IMR-90 (cell line): Measurements from ENCODE around the gene SRP9. TPM values are rescaled to one million over a fixed set of nuclear protein-coding genes. Genes with fewer than 3 reads are reported as not detected.

Experiments used
- ATAC-seq: fragments of 200-7000 bp; cut with Tn5 transposase; 2 replicates; pipeline ENCODE4 v1.9.1; 2020; ENCODE audit warnings: low read depth, mild to moderate bottlenecking, moderate library complexity
- BruUV-seq: library from RNA; stranded (reverse); fragments of 400-500 nt; replicated peaks from 2 replicates; lab custom pipeline; 2021; lab: Mats Ljungman, UMichigan
- CTCF ChIA-PET: fragments of 300-600 bp; formaldehyde crosslinking; extraction: SDS; loops from one replicate; lab custom pipeline; 2021; ENCODE audit warnings: antibody characterized with exemption; lab: Yijun Ruan, JAX
- POLR2A ChIA-PET: fragments of 300-600 bp; sonication (Branson Sonifier 250); formaldehyde crosslinking; loops from one replicate; lab custom pipeline; 2022; ENCODE audit warnings: antibody characterized with exemption; ENCODE audit not compliant: unreplicated experiment; lab: Charles Lee
- DNase-seq: peaks from one replicate; pipeline ENCODE4 v3.0.0; 2013
- H2AFZ ChIP-seq: replicated peaks from 2 replicates; pipeline ENCODE3; 2013; ENCODE audit warnings: low read length, mild to moderate bottlenecking; ENCODE audit not compliant: poor library complexity
- H2AK5ac ChIP-seq: 2 replicates; pipeline ENCODE4 v1.6.1; 2013; ENCODE audit warnings: low read depth, low read length, inconsistent platforms
- H2AK9ac ChIP-seq: replicated peaks from 2 replicates; pipeline ENCODE3; 2013; ENCODE audit warnings: mild to moderate bottlenecking, low read depth, low read length, moderate library complexity; ENCODE audit not compliant: poor library complexity
- H2BK120ac ChIP-seq: 2 replicates; pipeline ENCODE4 v1.6.1; 2013; ENCODE audit warnings: low read depth, low read length, inconsistent platforms
- H2BK15ac ChIP-seq: 3 replicates; pipeline ENCODE4 v1.6.1; 2013; ENCODE audit warnings: low read depth, low read length, inconsistent platforms
- H2BK20ac ChIP-seq: 2 replicates; pipeline ENCODE4 v1.6.1; 2013; ENCODE audit warnings: low read depth, mild to moderate bottlenecking, inconsistent platforms, low read length, moderate library complexity
- H2BK5ac ChIP-seq: 2 replicates; pipeline ENCODE4 v1.6.1; 2013; ENCODE audit warnings: mild to moderate bottlenecking, low read depth, low read length, inconsistent platforms; ENCODE audit not compliant: poor library complexity, severe bottlenecking
- H3K14ac ChIP-seq: replicated peaks from 2 replicates; pipeline ENCODE4 v1.6.1; 2013; ENCODE audit warnings: low read depth, low read length, inconsistent platforms
- H3K18ac ChIP-seq: 2 replicates; pipeline ENCODE4 v1.6.1; 2013; ENCODE audit warnings: low read depth, low read length, control low read depth
- H3K23ac ChIP-seq: 2 replicates; pipeline ENCODE4 v1.6.1; 2013; ENCODE audit warnings: low read depth, low read length, inconsistent platforms
- H3K27ac ChIP-seq: 2 replicates; pipeline ENCODE4 v1.5.1; 2013; ENCODE audit warnings: mild to moderate bottlenecking, control low read depth, low read length; ENCODE audit not compliant: insufficient read depth
- H3K27me3 ChIP-seq: 2 replicates; pipeline ENCODE4 v1.6.1; 2013; ENCODE audit warnings: low read length; ENCODE audit not compliant: control insufficient read depth, insufficient read depth
- H3K36me3 ChIP-seq: 2 replicates; pipeline ENCODE4 v1.6.1; 2013; ENCODE audit warnings: low read length, mixed read lengths; ENCODE audit not compliant: control insufficient read depth, insufficient read depth
- H3K4ac ChIP-seq: 2 replicates; pipeline ENCODE4 v1.6.1; 2013; ENCODE audit warnings: low read depth, low read length, inconsistent platforms
- H3K4me1 ChIP-seq: 2 replicates; pipeline ENCODE4 v1.6.1; 2013; ENCODE audit warnings: low read length, mixed read lengths; ENCODE audit not compliant: control insufficient read depth, insufficient read depth
- H3K4me2 ChIP-seq: 2 replicates; pipeline ENCODE4 v1.6.1; 2013; ENCODE audit warnings: low read depth, mild to moderate bottlenecking, control low read depth, low read length, moderate library complexity
- H3K4me3 ChIP-seq: 2 replicates; pipeline ENCODE4 v1.5.1; 2013; ENCODE audit warnings: low read depth, mild to moderate bottlenecking, control low read depth, low read length, moderate library complexity; ENCODE audit not compliant: insufficient read depth
- H3K56ac ChIP-seq: 2 replicates; pipeline ENCODE4 v1.6.1; 2013; ENCODE audit warnings: low read length, inconsistent platforms; ENCODE audit not compliant: insufficient read depth; ENCODE audit errors: extremely low read depth
- H3K79me1 ChIP-seq, 2 experiments: 2 replicates each; pipeline ENCODE4 v1.6.1; 2013; ENCODE audit warnings: low read length in 2 of 2, inconsistent platforms in 1 of 2, low read depth in 1 of 2
- H3K9ac ChIP-seq: 2 replicates; pipeline ENCODE4 v1.6.1; 2013; ENCODE audit warnings: low read depth, low read length, control low read depth
- H3K9me1 ChIP-seq: 2 replicates; pipeline ENCODE4 v1.6.1; 2013; ENCODE audit warnings: low read length, inconsistent platforms; ENCODE audit not compliant: insufficient read depth
- H3K9me3 ChIP-seq: 2 replicates; pipeline ENCODE4 v1.6.1; 2013; ENCODE audit warnings: low read length; ENCODE audit not compliant: control insufficient read depth, insufficient read depth
- H4K20me1 ChIP-seq: 2 replicates; pipeline ENCODE4 v1.6.1; 2013; ENCODE audit warnings: low read length, inconsistent platforms; ENCODE audit not compliant: insufficient read depth
- H4K5ac ChIP-seq: 2 replicates; pipeline ENCODE4 v1.6.1; 2013; ENCODE audit warnings: mild to moderate bottlenecking, low read depth, low read length, control low read depth
- H4K8ac ChIP-seq, 2 experiments: 2 replicates each; pipeline ENCODE4 v1.6.1; 2013; ENCODE audit warnings: low read depth in 2 of 2, low read length in 2 of 2, control low read depth in 1 of 2, inconsistent platforms in 1 of 2
- H4K91ac ChIP-seq: 2 replicates; pipeline ENCODE4 v1.6.1; 2013; ENCODE audit warnings: low read depth, low read length, inconsistent platforms; ENCODE audit not compliant: insufficient read depth
- MAFK ChIP-seq: IDR thresholded peaks from 2 replicates; pipeline ENCODE4 v1.6.1; 2012; ENCODE audit warnings: low read depth, low read length, improper control_type of control experiment
- WGBS, 2 experiments: methylation state at CpG; one replicate each; pipeline versions ENCODE4 v1.1.5 to v1.1.7; 2013; ENCODE audit warnings: missing lambda C conversion rate in 2 of 2; ENCODE audit not compliant: insufficient read length in 1 of 2; ENCODE audit errors: extremely low coverage in 2 of 2; 5-methylcytosine and 5-hydroxymethylcytosine counted together
- dilution Hi-C: fragments of 300-500 bp; cut with HindIII; formaldehyde crosslinking; loops from one replicate; pipeline ENCODE4 v1.14.3; 2018; ENCODE audit warnings: low sequenced_read_pairs; ENCODE audit not compliant: unreplicated experiment
- in situ Hi-C: fragments of 300-500 bp; cut with MboI; formaldehyde crosslinking; loops from 3 replicates; pipeline ENCODE4 v1.14.3; 2019; ENCODE audit warnings: low sequenced_read_pairs, inconsistent platforms, mixed read lengths
- intact Hi-C: fragments of 100-400 bp; cut with micrococcal nuclease; formaldehyde crosslinking; loops from 2 replicates; pipeline ENCODE4 v1.10.0; 2022
- polyA plus RNA-seq, 3 experiments: library from polyadenylated mRNA; depleted of rRNA; stranded (reverse); fragments of >200 nt; gene quantifications; 2 replicates each; pipeline ENCODE4 v1.2.3, GENCODE V29; 2012; ENCODE audit warnings: low replicate concordance in 1 of 3
- total RNA-seq: library from RNA; depleted of rRNA; stranded (reverse); fragments of >200 nt; gene quantifications from 2 replicates; pipeline ENCODE4 v1.2.3, GENCODE V29; 2012

SRP9 gene
- total and polyA plus RNA-seq, 2 of the 4 experiments (the other 2 are of a cell fraction) = 230 to 295 TPM

DNA sequence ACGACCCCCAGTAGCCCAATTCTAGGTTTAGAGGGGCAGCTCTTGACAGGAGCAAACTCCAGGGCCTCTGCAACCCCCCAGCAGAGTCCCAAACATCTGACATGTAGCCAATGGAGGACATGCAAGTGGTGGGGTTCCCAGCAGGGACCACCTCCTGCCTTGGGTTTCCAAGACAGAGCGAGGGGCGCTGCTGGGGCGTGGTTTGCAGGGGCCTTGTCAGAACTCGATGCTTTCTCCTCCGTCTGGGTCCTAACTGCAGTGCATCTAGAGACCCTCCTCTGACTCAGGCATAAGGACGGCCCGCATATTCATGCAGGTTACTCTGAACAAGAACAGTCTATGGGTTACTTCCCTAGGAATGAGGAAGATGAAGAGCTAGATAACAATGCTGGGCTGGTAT, 49.5 kb downstream of the SRP9 start:
- H3K14ac ChIP-seq = no peak overlapping the region
- no peak overlapping the region for H4K91ac ChIP-seq
- H2BK20ac ChIP-seq = no peak overlapping the region
- no peak overlapping the region for H4K5ac ChIP-seq
- H3K27me3 ChIP-seq = no peaks in the 10 kb centered on the region
- no peaks in the 10 kb centered on the region for H3K79me1 ChIP-seq
- WGBS, 2 experiments = 100% methylated on average over 1 of the region's 8 CpGs; no CpG with 5 or more reads in 1 of the 2 experiments
- no peak overlapping the region for H3K9ac ChIP-seq
- no peak overlapping the region for H2BK120ac ChIP-seq
- H3K4me3 ChIP-seq = no peak overlapping the region
- H2AK5ac ChIP-seq = no peak overlapping the region
- H2BK15ac ChIP-seq = no peak overlapping the region
- no peak overlapping the region for H3K56ac ChIP-seq
- dilution Hi-C loops (no loop called here), in situ Hi-C loops (no loop called here), intact Hi-C loops (no loop called here)
- no peak for TF ChIP-seq MAFK
- H3K18ac ChIP-seq = no peak overlapping the region
- H2AFZ ChIP-seq = no peak overlapping the region
- H2AK9ac ChIP-seq = no peak overlapping the region
- no peaks in the 10 kb centered on the region for H3K4me1 ChIP-seq
- H2BK5ac ChIP-seq = no peak overlapping the region
- H3K36me3 ChIP-seq = peaks cover 11% of the 10 kb centered on the region
- DNase-seq (no peak), ATAC-seq (no peak)
- no peak overlapping the region for H3K4me2 ChIP-seq
- POLR2A ChIA-PET = no interaction called here
- 0 out of 2 replicates have a peak, but pooled peaks cover 5% of the 10 kb centered on the region for H3K9me1 ChIP-seq
- no peaks in the 10 kb centered on the region for H3K9me3 ChIP-seq
- BruUV-seq = no TSS peak
- no peak overlapping the region for H3K23ac ChIP-seq
- H3K27ac ChIP-seq = no peak overlapping the region
- CTCF ChIA-PET = no interaction called here
- no peak overlapping the region for H3K4ac ChIP-seq
- no peaks in the 10 kb centered on the region; the same call in 1 of the 2 replicates for H4K20me1 ChIP-seq
- H4K8ac ChIP-seq = no peak overlapping the region
